ENCODE measurements around the gene KLHDC4.

DNA sequence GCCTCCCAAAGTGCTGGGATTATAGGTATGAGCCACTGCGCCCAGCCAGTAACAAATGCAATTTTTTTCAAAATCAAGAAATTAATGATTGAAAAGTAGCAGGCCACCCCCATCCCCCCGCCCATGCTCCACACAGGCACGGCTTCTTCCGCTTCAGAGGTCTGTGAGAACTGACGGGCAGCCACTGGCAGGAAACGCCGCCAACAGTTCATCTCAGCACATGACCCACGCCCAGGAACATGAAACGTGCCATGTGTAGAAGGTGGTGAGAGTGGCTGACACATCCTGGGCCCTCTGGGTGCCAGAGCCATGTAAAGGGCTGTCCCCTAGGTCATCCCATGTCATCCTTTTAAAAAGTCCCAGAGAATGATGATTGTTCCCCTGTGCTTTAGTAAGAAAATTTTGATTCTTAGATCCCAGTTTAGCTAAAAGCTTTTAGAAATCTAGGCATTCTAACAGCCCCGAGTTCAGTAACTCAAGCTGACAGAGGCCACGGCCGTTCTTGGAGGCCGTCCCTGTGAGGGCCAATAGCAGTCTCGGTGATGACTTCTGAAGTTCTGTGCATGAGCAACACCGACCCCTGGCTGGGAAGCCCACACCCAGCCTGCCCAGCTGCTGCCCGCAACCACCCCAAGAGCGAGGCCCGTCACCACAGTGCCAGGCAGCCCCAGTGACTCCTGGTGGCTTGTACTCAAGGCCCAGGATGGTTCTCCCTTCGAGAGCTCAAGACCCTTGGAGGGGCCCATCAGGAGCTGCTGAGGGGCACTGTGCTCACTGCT is 52.1 kb downstream of the KLHDC4 start:
- TF ChIP-seq, protein P1, sequence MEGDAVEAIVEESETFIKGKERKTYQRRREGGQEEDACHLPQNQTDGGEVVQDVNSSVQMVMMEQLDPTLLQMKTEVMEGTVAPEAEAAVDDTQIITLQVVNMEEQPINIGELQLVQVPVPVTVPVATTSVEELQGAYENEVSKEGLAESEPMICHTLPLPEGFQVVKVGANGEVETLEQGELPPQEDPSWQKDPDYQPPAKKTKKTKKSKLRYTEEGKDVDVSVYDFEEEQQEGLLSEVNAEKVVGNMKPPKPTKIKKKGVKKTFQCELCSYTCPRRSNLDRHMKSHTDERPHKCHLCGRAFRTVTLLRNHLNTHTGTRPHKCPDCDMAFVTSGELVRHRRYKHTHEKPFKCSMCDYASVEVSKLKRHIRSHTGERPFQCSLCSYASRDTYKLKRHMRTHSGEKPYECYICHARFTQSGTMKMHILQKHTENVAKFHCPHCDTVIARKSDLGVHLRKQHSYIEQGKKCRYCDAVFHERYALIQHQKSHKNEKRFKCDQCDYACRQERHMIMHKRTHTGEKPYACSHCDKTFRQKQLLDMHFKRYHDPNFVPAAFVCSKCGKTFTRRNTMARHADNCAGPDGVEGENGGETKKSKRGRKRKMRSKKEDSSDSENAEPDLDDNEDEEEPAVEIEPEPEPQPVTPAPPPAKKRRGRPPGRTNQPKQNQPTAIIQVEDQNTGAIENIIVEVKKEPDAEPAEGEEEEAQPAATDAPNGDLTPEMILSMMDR (conservative IDR thresholded peaks at IDR 0.05; ENCODE audit: low read depth, low read length) = no peak
- TF ChIP-seq EZH2 (IDR thresholded peaks at IDR 0.05; ENCODE audit: low read length, unreplicated experiment) = no peak
- no peak for TF ChIP-seq EZH2phosphoT487 (IDR thresholded peaks at IDR 0.05; ENCODE audit: borderline replicate concordance, low read length)
